22Rv1 (cell line): ENCODE results near the gene D2HGDH.

Experiments
- ZFX ChIP-seq: fragments of 450-650 bp; IDR thresholded peaks from 2 replicates; pipeline ENCODE4 v1.6.1; 2017; ENCODE audit warnings: antibody characterized with exemption, borderline replicate concordance
- TF ChIP-seq, protein P1 (sequence below): fragments of 450-650 bp; IDR thresholded peaks from 2 replicates; pipeline ENCODE4 v1.5.1; 2017; ENCODE audit warnings: mild to moderate bottlenecking

DNA sequence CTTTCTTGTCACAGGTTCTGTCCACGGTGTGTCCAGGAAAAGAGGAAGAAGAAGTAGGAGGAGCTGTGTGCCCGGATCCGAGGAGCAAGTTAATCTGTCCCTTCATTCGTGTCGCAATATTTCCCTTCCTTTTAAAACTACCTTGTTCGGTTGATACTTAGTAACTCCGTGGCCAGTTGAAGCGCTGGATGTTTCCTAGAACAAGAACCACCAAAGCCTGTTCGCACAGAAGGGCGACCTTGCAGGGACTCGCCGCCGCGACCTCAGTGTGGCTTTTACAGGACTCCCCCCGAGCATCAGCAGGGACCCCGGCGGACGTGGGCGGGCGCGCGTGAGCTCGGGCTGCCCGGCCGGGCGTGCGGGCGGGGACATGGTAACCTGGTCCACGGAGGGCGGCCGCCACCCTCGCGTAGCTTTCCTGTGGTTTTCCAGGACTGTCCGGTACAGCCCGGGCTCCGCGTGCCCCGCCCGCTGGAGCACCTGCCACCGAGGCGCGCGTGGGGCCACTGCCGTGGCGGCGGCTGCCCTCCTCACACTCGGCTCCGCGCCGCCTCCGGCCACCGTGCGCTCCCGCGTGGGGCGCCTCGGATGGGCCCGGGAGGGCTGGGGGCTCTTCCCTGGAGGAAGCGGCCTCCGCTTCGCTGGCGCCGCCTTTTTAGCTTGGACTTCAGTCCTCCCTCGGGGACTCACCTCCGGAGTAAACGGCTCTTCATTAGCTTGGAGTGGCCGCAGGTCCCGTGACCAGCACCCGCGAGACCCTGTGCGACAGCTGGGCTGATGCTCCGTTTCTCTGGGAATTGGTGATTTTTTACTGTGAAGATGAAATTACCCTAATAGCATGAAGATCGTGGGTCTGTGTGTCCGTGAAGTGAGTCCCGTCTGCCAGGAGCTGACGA lies 9.2 kb upstream of the D2HGDH start:
- TF ChIP-seq, protein P1, sequence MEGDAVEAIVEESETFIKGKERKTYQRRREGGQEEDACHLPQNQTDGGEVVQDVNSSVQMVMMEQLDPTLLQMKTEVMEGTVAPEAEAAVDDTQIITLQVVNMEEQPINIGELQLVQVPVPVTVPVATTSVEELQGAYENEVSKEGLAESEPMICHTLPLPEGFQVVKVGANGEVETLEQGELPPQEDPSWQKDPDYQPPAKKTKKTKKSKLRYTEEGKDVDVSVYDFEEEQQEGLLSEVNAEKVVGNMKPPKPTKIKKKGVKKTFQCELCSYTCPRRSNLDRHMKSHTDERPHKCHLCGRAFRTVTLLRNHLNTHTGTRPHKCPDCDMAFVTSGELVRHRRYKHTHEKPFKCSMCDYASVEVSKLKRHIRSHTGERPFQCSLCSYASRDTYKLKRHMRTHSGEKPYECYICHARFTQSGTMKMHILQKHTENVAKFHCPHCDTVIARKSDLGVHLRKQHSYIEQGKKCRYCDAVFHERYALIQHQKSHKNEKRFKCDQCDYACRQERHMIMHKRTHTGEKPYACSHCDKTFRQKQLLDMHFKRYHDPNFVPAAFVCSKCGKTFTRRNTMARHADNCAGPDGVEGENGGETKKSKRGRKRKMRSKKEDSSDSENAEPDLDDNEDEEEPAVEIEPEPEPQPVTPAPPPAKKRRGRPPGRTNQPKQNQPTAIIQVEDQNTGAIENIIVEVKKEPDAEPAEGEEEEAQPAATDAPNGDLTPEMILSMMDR, result no peak
- no peak for TF ChIP-seq ZFX
